IMR-90 (cell line): ENCODE measurements around the gene SCN1B. TPM values are rescaled to one million over a fixed set of nuclear protein-coding genes. Genes with fewer than 3 reads are reported as not detected.
A peak's percentile ranks its signal among the peaks of the same experiment; 100 is the strongest.

ENCODE experiments used
- ATAC-seq: fragments of 200-7000 bp; cut with Tn5 transposase; 2 replicates; pipeline ENCODE4 v1.9.1; 2020; ENCODE audit warnings: low read depth, mild to moderate bottlenecking, moderate library complexity
- BruUV-seq: library from RNA; stranded (reverse); fragments of 400-500 nt; replicated peaks from 2 replicates; lab custom pipeline; 2021; lab: Mats Ljungman, UMichigan
- CTCF ChIA-PET: fragments of 300-600 bp; formaldehyde crosslinking; extraction: SDS; loops from one replicate; lab custom pipeline; 2021; ENCODE audit warnings: antibody characterized with exemption; lab: Yijun Ruan, JAX
- POLR2A ChIA-PET: fragments of 300-600 bp; sonication (Branson Sonifier 250); formaldehyde crosslinking; loops from one replicate; lab custom pipeline; 2022; ENCODE audit warnings: antibody characterized with exemption; ENCODE audit not compliant: unreplicated experiment; lab: Charles Lee
- DNase-seq: peaks from one replicate; pipeline ENCODE4 v3.0.0; 2013
- H2AFZ ChIP-seq: replicated peaks from 2 replicates; pipeline ENCODE3; 2013; ENCODE audit warnings: low read length, mild to moderate bottlenecking; ENCODE audit not compliant: poor library complexity
- H2AK5ac ChIP-seq: 2 replicates; pipeline ENCODE4 v1.6.1; 2013; ENCODE audit warnings: low read depth, low read length, inconsistent platforms
- H2AK9ac ChIP-seq: replicated peaks from 2 replicates; pipeline ENCODE3; 2013; ENCODE audit warnings: mild to moderate bottlenecking, low read depth, low read length, moderate library complexity; ENCODE audit not compliant: poor library complexity
- H2BK120ac ChIP-seq: 2 replicates; pipeline ENCODE4 v1.6.1; 2013; ENCODE audit warnings: low read depth, low read length, inconsistent platforms
- H2BK15ac ChIP-seq: 3 replicates; pipeline ENCODE4 v1.6.1; 2013; ENCODE audit warnings: low read depth, low read length, inconsistent platforms
- H2BK20ac ChIP-seq: 2 replicates; pipeline ENCODE4 v1.6.1; 2013; ENCODE audit warnings: low read depth, mild to moderate bottlenecking, inconsistent platforms, low read length, moderate library complexity
- H2BK5ac ChIP-seq: 2 replicates; pipeline ENCODE4 v1.6.1; 2013; ENCODE audit warnings: mild to moderate bottlenecking, low read depth, low read length, inconsistent platforms; ENCODE audit not compliant: poor library complexity, severe bottlenecking
- H3K14ac ChIP-seq: replicated peaks from 2 replicates; pipeline ENCODE4 v1.6.1; 2013; ENCODE audit warnings: low read depth, low read length, inconsistent platforms
- H3K18ac ChIP-seq: 2 replicates; pipeline ENCODE4 v1.6.1; 2013; ENCODE audit warnings: low read depth, low read length, control low read depth
- H3K23ac ChIP-seq: 2 replicates; pipeline ENCODE4 v1.6.1; 2013; ENCODE audit warnings: low read depth, low read length, inconsistent platforms
- H3K27ac ChIP-seq: 2 replicates; pipeline ENCODE4 v1.5.1; 2013; ENCODE audit warnings: mild to moderate bottlenecking, control low read depth, low read length; ENCODE audit not compliant: insufficient read depth
- H3K27me3 ChIP-seq: 2 replicates; pipeline ENCODE4 v1.6.1; 2013; ENCODE audit warnings: low read length; ENCODE audit not compliant: control insufficient read depth, insufficient read depth
- H3K36me3 ChIP-seq: 2 replicates; pipeline ENCODE4 v1.6.1; 2013; ENCODE audit warnings: low read length, mixed read lengths; ENCODE audit not compliant: control insufficient read depth, insufficient read depth
- H3K4ac ChIP-seq: 2 replicates; pipeline ENCODE4 v1.6.1; 2013; ENCODE audit warnings: low read depth, low read length, inconsistent platforms
- H3K4me1 ChIP-seq: 2 replicates; pipeline ENCODE4 v1.6.1; 2013; ENCODE audit warnings: low read length, mixed read lengths; ENCODE audit not compliant: control insufficient read depth, insufficient read depth
- H3K4me2 ChIP-seq: 2 replicates; pipeline ENCODE4 v1.6.1; 2013; ENCODE audit warnings: low read depth, mild to moderate bottlenecking, control low read depth, low read length, moderate library complexity
- H3K4me3 ChIP-seq: 2 replicates; pipeline ENCODE4 v1.5.1; 2013; ENCODE audit warnings: low read depth, mild to moderate bottlenecking, control low read depth, low read length, moderate library complexity; ENCODE audit not compliant: insufficient read depth
- H3K56ac ChIP-seq: 2 replicates; pipeline ENCODE4 v1.6.1; 2013; ENCODE audit warnings: low read length, inconsistent platforms; ENCODE audit not compliant: insufficient read depth; ENCODE audit errors: extremely low read depth
- H3K79me1 ChIP-seq, 2 experiments: 2 replicates each; pipeline ENCODE4 v1.6.1; 2013; ENCODE audit warnings: low read length in 2 of 2, inconsistent platforms in 1 of 2, low read depth in 1 of 2
- H3K9ac ChIP-seq: 2 replicates; pipeline ENCODE4 v1.6.1; 2013; ENCODE audit warnings: low read depth, low read length, control low read depth
- H3K9me1 ChIP-seq: 2 replicates; pipeline ENCODE4 v1.6.1; 2013; ENCODE audit warnings: low read length, inconsistent platforms; ENCODE audit not compliant: insufficient read depth
- H3K9me3 ChIP-seq: 2 replicates; pipeline ENCODE4 v1.6.1; 2013; ENCODE audit warnings: low read length; ENCODE audit not compliant: control insufficient read depth, insufficient read depth
- H4K20me1 ChIP-seq: 2 replicates; pipeline ENCODE4 v1.6.1; 2013; ENCODE audit warnings: low read length, inconsistent platforms; ENCODE audit not compliant: insufficient read depth
- H4K5ac ChIP-seq: 2 replicates; pipeline ENCODE4 v1.6.1; 2013; ENCODE audit warnings: mild to moderate bottlenecking, low read depth, low read length, control low read depth
- H4K8ac ChIP-seq, 2 experiments: 2 replicates each; pipeline ENCODE4 v1.6.1; 2013; ENCODE audit warnings: low read depth in 2 of 2, low read length in 2 of 2, control low read depth in 1 of 2, inconsistent platforms in 1 of 2
- H4K91ac ChIP-seq: 2 replicates; pipeline ENCODE4 v1.6.1; 2013; ENCODE audit warnings: low read depth, low read length, inconsistent platforms; ENCODE audit not compliant: insufficient read depth
- RCOR1 ChIP-seq: IDR thresholded peaks from 2 replicates; pipeline ENCODE4 v1.6.1; 2012; ENCODE audit warnings: mild to moderate bottlenecking, low read length, improper control_type of control experiment; ENCODE audit not compliant: insufficient replicate concordance
- WGBS, 2 experiments: methylation state at CpG; one replicate each; pipeline versions ENCODE4 v1.1.5 to v1.1.7; 2013; ENCODE audit warnings: missing lambda C conversion rate in 2 of 2; ENCODE audit not compliant: insufficient read length in 1 of 2; ENCODE audit errors: extremely low coverage in 2 of 2; 5-methylcytosine and 5-hydroxymethylcytosine counted together
- dilution Hi-C: fragments of 300-500 bp; cut with HindIII; formaldehyde crosslinking; loops from one replicate; pipeline ENCODE4 v1.14.3; 2018; ENCODE audit warnings: low sequenced_read_pairs; ENCODE audit not compliant: unreplicated experiment
- in situ Hi-C: fragments of 300-500 bp; cut with MboI; formaldehyde crosslinking; loops from 3 replicates; pipeline ENCODE4 v1.14.3; 2019; ENCODE audit warnings: low sequenced_read_pairs, inconsistent platforms, mixed read lengths
- intact Hi-C: fragments of 100-400 bp; cut with micrococcal nuclease; formaldehyde crosslinking; loops from 2 replicates; pipeline ENCODE4 v1.10.0; 2022
- polyA plus RNA-seq, 3 experiments: library from polyadenylated mRNA; depleted of rRNA; stranded (reverse); fragments of >200 nt; gene quantifications; 2 replicates each; pipeline ENCODE4 v1.2.3, GENCODE V29; 2012; ENCODE audit warnings: low replicate concordance in 1 of 3
- total RNA-seq: library from RNA; depleted of rRNA; stranded (reverse); fragments of >200 nt; gene quantifications from 2 replicates; pipeline ENCODE4 v1.2.3, GENCODE V29; 2012

The SCN1B gene
- total and polyA plus RNA-seq, 2 of the 4 experiments (the other 2 are of a cell fraction), result 2.0 to 9.6 TPM

DNA sequence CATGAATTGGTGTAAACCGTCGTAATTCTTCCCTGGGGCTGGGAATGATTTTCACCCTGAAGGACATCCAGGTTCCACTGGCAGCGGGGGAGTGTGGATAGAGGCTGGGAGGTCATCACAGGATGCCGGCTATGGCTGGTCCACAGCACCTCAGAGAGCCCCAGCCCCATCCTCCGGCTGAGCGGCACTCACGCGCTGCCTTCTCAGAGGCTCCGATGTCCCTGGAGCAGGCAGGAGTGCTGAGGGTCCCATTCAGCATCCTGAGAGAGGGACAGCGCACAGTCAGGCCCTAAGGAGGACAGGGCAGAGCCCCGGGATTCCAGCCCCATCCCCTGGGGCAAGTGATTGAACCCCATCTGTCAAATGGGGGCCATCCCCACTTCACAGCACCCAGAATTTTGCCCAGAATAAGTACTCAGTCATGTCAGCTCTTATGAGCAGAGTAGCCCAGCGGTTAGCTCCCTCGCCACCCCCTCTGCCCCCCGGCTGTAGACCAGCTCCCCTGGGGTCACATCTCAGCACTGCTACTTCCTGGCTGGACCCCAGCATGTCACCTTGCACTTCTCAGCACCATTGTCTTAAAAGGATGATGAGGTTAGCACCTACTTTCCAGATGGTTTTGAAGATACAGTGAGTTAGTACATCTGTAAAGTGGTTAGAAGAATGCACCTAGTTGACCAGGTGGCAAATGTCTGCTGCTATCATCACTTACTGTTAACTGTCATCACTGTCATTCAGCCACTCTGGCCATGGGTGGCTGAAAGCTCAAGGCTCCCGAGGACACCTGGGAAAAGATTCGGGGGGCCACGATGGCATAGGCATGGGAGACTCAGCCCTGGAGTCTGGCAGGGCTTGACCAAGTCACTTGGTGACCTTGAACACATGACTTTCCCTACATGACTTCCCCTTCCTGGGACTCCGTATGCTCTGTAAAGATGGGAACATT is 18.3 kb upstream of the SCN1B start:
- peaks cover 61% of the 10 kb centered on the region for H3K36me3 ChIP-seq
- BruUV-seq, result no TSS peak
- intact Hi-C loops (no loop called here), dilution Hi-C loops (no loop called here), in situ Hi-C loops (no loop called here)
- H4K91ac ChIP-seq, result no peak overlapping the region
- H3K27ac ChIP-seq, result no peak overlapping the region
- POLR2A ChIA-PET, result no interaction called here
- peak overlapping the region; percentile 76 for H2AK9ac ChIP-seq
- no peak overlapping the region for H2AK5ac ChIP-seq
- no peak for TF ChIP-seq RCOR1
- H3K9me3 ChIP-seq, result no peaks in the 10 kb centered on the region
- H4K5ac ChIP-seq, result no peak overlapping the region
- 92% methylated on average over 12 of the region's 18 CpGs; no CpG with 5 or more reads in 1 of the 2 experiments for WGBS, 2 experiments
- no peak overlapping the region for H4K8ac ChIP-seq
- no peak overlapping the region for H3K18ac ChIP-seq
- no peak overlapping the region for H3K9ac ChIP-seq
- H3K27me3 ChIP-seq, result no peaks in the 10 kb centered on the region
- H4K20me1 ChIP-seq, result peaks cover 15% of the 10 kb centered on the region
- H3K4me3 ChIP-seq, result no peak overlapping the region
- no peak overlapping the region for H2BK20ac ChIP-seq
- ATAC-seq (no peak), DNase-seq (no peak)
- no peak overlapping the region for H3K4me2 ChIP-seq
- H3K56ac ChIP-seq, result no peak overlapping the region
- H3K79me1 ChIP-seq, result peaks cover 2 to 44% of the 10 kb centered on the region in 2 experiments; a peak in 2 of 4 replicates
- CTCF ChIA-PET, result interaction anchor here (1.6 kb wide), 1 partner anchor 27 kb away, joined by 4 read pairs; no protein-coding TSS in a partner anchor
- no peak overlapping the region for H3K14ac ChIP-seq
- peaks cover 1% of the 10 kb centered on the region for H3K9me1 ChIP-seq
- no peak overlapping the region for H3K23ac ChIP-seq
- H2BK120ac ChIP-seq, result no peak overlapping the region
- no peak overlapping the region for H2BK5ac ChIP-seq
- H3K4me1 ChIP-seq, result peaks cover under 1% of the 10 kb centered on the region
- H2BK15ac ChIP-seq, result no peak overlapping the region
- H3K4ac ChIP-seq, result no peak overlapping the region
- peak overlapping the region; percentile 14 for H2AFZ ChIP-seq
